Pancreas (tissue), 10 donors: ENCODE measurements around the gene BCL2L2. TPM values are rescaled to one million over a fixed set of nuclear protein-coding genes. Genes with fewer than 3 reads are reported as not detected.

Experiments used
- ATAC-seq, 4 donors: fragments of 200-7000 bp; cut with Tn5 transposase; one replicate each; pipeline versions ENCODE4 v1.8.0 to v1.9.1; 2020; ENCODE audit warnings: mild to moderate bottlenecking in 4 of 4, moderate library complexity in 4 of 4
- DNase-seq, 6 donors: peaks; one replicate each; pipeline ENCODE4 v3.0.0-alpha.2; 2020
- FAIRE-seq: peaks from 2 replicates; lab custom pipeline; 2012; peaks lifted over from hg19 to GRCh38; lab: Jason Lieb, UNC
- H3K27ac ChIP-seq, 4 donors: fragments of 200-600 bp; sonication (generic); 1 replicate in 3 of 4; 2 replicates in 1 of 4; pipeline versions ENCODE4 v1.5.0 to v1.8.0; 2020
- H3K27me3 ChIP-seq, 4 donors: fragments of 200-600 bp; one replicate each; pipeline ENCODE4 v1.8.0; 2021
- H3K36me3 ChIP-seq, 3 donors: fragments of 200-600 bp; sonication (generic) in 1 of 3; one replicate each; pipeline versions ENCODE4 v1.5.0 to v1.8.0; 2020 to 2021
- H3K4me1 ChIP-seq, 3 donors: fragments of 200-600 bp; one replicate each; pipeline ENCODE4 v1.8.0; 2021
- H3K4me3 ChIP-seq, 4 donors: fragments of 200-600 bp; sonication (generic) in 2 of 4; one replicate each; pipeline versions ENCODE4 v1.5.0 to v1.8.0; 2020 to 2021
- H3K9me3 ChIP-seq, 4 donors: fragments of 200-600 bp; one replicate each; pipeline ENCODE4 v1.8.0; 2021
- CTCF ChIP-seq, 4 donors: fragments of 200-600 bp; sonication (generic) in 3 of 4; IDR thresholded peaks; one replicate each; pipeline versions ENCODE4 v1.5.0 to v1.8.0; 2021; ENCODE audit warnings: antibody characterized with exemption in 4 of 4
- WGBS, 2 donors: extraction: QIAGEN DNeasy Blood & Tissue Kit; methylation state at CpG; one replicate each; pipeline ENCODE4 v1.1.7; 2013; 5-methylcytosine and 5-hydroxymethylcytosine counted together
- intact Hi-C, 3 donors: fragments of 100-400 bp; cut with DNase I; formaldehyde crosslinking; loops; one replicate each; pipeline versions ENCODE4 v1.11.1 to v1.14.2; 2022
- polyA plus RNA-seq, 2 donors: library from polyadenylated mRNA; stranded (reverse); fragments of 200-250 nt; gene quantifications; one replicate each; pipeline ENCODE4 v1.2.3, GENCODE V29; 2013
- total RNA-seq, 6 donors: library from RNA; stranded (reverse); fragmentation: NEBNext Ultra II Directional in 4 of 6; extraction: Animal tissue kit (Norgen Biotek cat#: 25700) in 4 of 6; gene quantifications; one replicate each; pipeline versions ENCODE4 v1.2.1 to v1.2.4, GENCODE V29; 2021 to 2023
- donor health status: healthy with polysubstance abuse.
- donor health status: DM: no; HTN: no; CAD: no; lungs with moderate emphysema.
- donor health status: DM: no; HTN: no; CAD: no.
- donor health status: control.
- donor health status: control.
- donor health status: Bipolar disorder and iron deficiency.
- donor health status: DM: yes; HTN: yes; CAD: no.
- donor health status: DM: no; HTN: no; CAD: no.
- donor health status: DM: no; HTN: no; CAD: no.
- donor health status: DM: yes; HTN: yes; CAD: no.

Gene BCL2L2
- total and polyA plus RNA-seq, 8 donors = 24.8 to 31.6 (median 27.0) TPM

GRCh38 chr14:23302290-23303225 lies 4.1 kb upstream of the BCL2L2 start, which contains the start of gene PPP1R3E:
PPP1R3E (minus strand) TSS chr14:23302859; CDS start chr14:23302576, 283 bp downstream.
- TF ChIP-seq CTCF (IDR thresholded peaks at IDR 0.05) = no peak
- no peak for FAIRE-seq
- H3K36me3 ChIP-seq = no peaks in the 10 kb centered on the region
- ATAC-seq = peak; percentile 43 to 60 (median 45)
- H3K27me3 ChIP-seq = no peaks in the 10 kb centered on the region
- H3K9me3 ChIP-seq = no peaks in the 10 kb centered on the region
- H3K4me1 ChIP-seq = peaks cover 8 to 17% (median 9%) of the 10 kb centered on the region in 3 donors
- H3K4me3 ChIP-seq = peak within 1 kb of the TSS; percentile 54 to 82 (median 68)
- 1 to 2% methylated on average over 65 to 81 of the region's 81 CpGs for WGBS, 2 donors
- peak; percentile 72 to 89 (median 80) for DNase-seq
- intact Hi-C loops = no loop called here
- H3K27ac ChIP-seq = peak within 1 kb of the TSS; percentile 95 to 98 (median 98)

- peaks cover 0 to 5% (median 0%) of the 10 kb centered on the region in 3 donors for H3K36me3 ChIP-seq
- H3K4me1 ChIP-seq = peaks cover 9 to 23% (median 19%) of the 10 kb centered on the region in 3 donors
- H3K27ac ChIP-seq = peak overlapping the region; percentile 66 to 90 (median 80)
- no peaks in the 10 kb centered on the region for H3K9me3 ChIP-seq
- H3K4me3 ChIP-seq = peak overlapping the region; percentile 64 to 77 (median 72)
- no peaks in the 10 kb centered on the region for H3K27me3 ChIP-seq
- TF ChIP-seq CTCF (IDR thresholded peaks at IDR 0.05) = no peak
- intact Hi-C loops = no loop called here
- DNase-seq (peak in 1 of 6 donors; percentile 25), FAIRE-seq (no peak), ATAC-seq (no peak)
- 2 to 6% methylated on average over 5 of the region's 5 CpGs for WGBS, 2 donors
Measured at GRCh38 chr14:23307146-23307530, 505 bp downstream of the BCL2L2 start.

- Histone ChIP-seq H3K9me3 (no peaks in the 10 kb centered on the region), H3K4me1 (peaks cover 9 to 23% (median 19%) of the 10 kb centered on the region in 3 donors), H3K27me3 (no peaks in the 10 kb centered on the region), H3K4me3 (peak overlapping the region; percentile 64 to 77 (median 72)), H3K36me3 (peaks cover 0 to 5% (median 0%) of the 10 kb centered on the region in 3 donors), H3K27ac (peak overlapping the region in 2 of 4 donors; percentile 88 to 90)
- DNase-seq = peak in 1 of 6 donors; percentile 52
- TF ChIP-seq CTCF (IDR thresholded peaks at IDR 0.05) = no peak
- 62 to 72% methylated on average over 22 of the region's 22 CpGs for WGBS, 2 donors
- ATAC-seq = no peak
- no peak for FAIRE-seq
- intact Hi-C loops = no loop called here
Measured at GRCh38 chr14:23307687-23308644, 1.3 kb downstream of the BCL2L2 start.

- no peaks in the 10 kb centered on the region for H3K9me3 ChIP-seq
- no peak overlapping the region for H3K27ac ChIP-seq
- H3K36me3 ChIP-seq = peaks cover 0 to 5% (median 0%) of the 10 kb centered on the region in 3 donors
- H3K27me3 ChIP-seq = no peaks in the 10 kb centered on the region
- intact Hi-C loops = no loop called here
- WGBS, 2 donors = 73 to 76% methylated on average over 17 of the region's 17 CpGs
- no peak for TF ChIP-seq CTCF (IDR thresholded peaks at IDR 0.05)
- DNase-seq (peak in 2 of 6 donors; percentile 34 to 66), ATAC-seq (no peak), FAIRE-seq (no peak)
- H3K4me1 ChIP-seq = peaks cover 9 to 23% (median 19%) of the 10 kb centered on the region in 3 donors
- H3K4me3 ChIP-seq = peak overlapping the region in 2 of 4 donors; percentile 64 to 77
Measured at GRCh38 chr14:23308721-23309445, 2.2 kb downstream of the BCL2L2 start.
